GM19043 (cell line): ENCODE results near the gene TRIM63.

Experiments
- ATAC-seq: cut with Tn5 transposase; IDR thresholded peaks from one replicate; pipeline ENCODE4 v1.9.1; 2021; ENCODE audit warnings: low read depth; ENCODE audit not compliant: unreplicated experiment

TRIM63 gene

GRCh38 chr1:26035959-26036755, 31.3 kb downstream of the TRIM63 start:
- ATAC-seq: peak; percentile 59

- peak; percentile 90 for ATAC-seq
These were observed 32.0 kb downstream of the TRIM63 start for GRCh38 chr1:26035203-26035958.

- no peak for ATAC-seq
These were observed 32.8 kb downstream of the TRIM63 start for GRCh38 chr1:26034504-26035202.

- ATAC-seq: no peak
These were observed 34.6 kb downstream of the TRIM63 start for GRCh38 chr1:26032656-26033357.

GRCh38 chr1:26031611-26032220, 35.7 kb downstream of the TRIM63 start:
- no peak for ATAC-seq

GRCh38 chr1:26031196-26031595, 36.2 kb downstream of the TRIM63 start:
- ATAC-seq: no peak

- ATAC-seq: no peak
These were observed 37.5 kb downstream of the TRIM63 start for GRCh38 chr1:26029864-26030481.

- ATAC-seq: no peak
These were observed 38.2 kb downstream of the TRIM63 start for GRCh38 chr1:26029054-26029863.

- ATAC-seq: no peak
These were observed 38.9 kb downstream of the TRIM63 start for GRCh38 chr1:26028490-26028980.

- ATAC-seq: no peak
These were observed 39.5 kb downstream of the TRIM63 start for GRCh38 chr1:26027716-26028489.

- no peak for ATAC-seq
These were observed 41.9 kb downstream of the TRIM63 start for GRCh38 chr1:26025517-26025916.

- ATAC-seq: no peak
These were observed 42.4 kb downstream of the TRIM63 start for GRCh38 chr1:26025060-26025459.

- no peak for ATAC-seq
These were observed 43.6 kb downstream of the TRIM63 start for GRCh38 chr1:26023826-26024225.

- ATAC-seq: no peak
These were observed 44.4 kb downstream of the TRIM63 start for GRCh38 chr1:26023009-26023408.

- no peak for ATAC-seq
These were observed 45.0 kb downstream of the TRIM63 start for GRCh38 chr1:26022404-26022779.

GRCh38 chr1:26021647-26022403, 45.6 kb downstream of the TRIM63 start, which contains the start of gene EXTL1:
EXTL1 (plus strand) TSS chr1:26021775; CDS start chr1:26022647, 872 bp downstream.
- ATAC-seq: no peak

- no peak for ATAC-seq
These were observed 46.3 kb downstream of the TRIM63 start for GRCh38 chr1:26020941-26021646.
